Endothelial cell of umbilical vein (primary cell): Measurements from ENCODE around the gene PKN3. TPM values are rescaled to one million over a fixed set of nuclear protein-coding genes. Genes with fewer than 3 reads are reported as not detected.
"Not testable (repeated sequence)": the region's sequence is repeated elsewhere in the genome, so short reads cannot be mapped to it uniquely, and the experiment has no call there.

ENCODE experiments used
- BruUV-seq: library from RNA; stranded (reverse); fragments of 400-500 nt; replicated peaks from 2 replicates; lab custom pipeline; 2021; lab: Mats Ljungman, UMichigan
- CTCF ChIA-PET: fragments of 300-600, 350-600 bp; sonication (Branson Sonifier 250); formaldehyde crosslinking; loops from one replicate; lab custom pipeline; 2021; ENCODE audit warnings: antibody characterized with exemption, inconsistent platforms; lab: Charles Lee
- POLR2A ChIA-PET: fragments of 300-600, 350-600 bp; sonication (Branson Sonifier 250); formaldehyde crosslinking; loops from one replicate; lab custom pipeline; 2021; ENCODE audit warnings: antibody characterized with exemption, inconsistent platforms; lab: Charles Lee
- DNase-seq: peaks from one replicate; pipeline ENCODE4 v3.0.0-alpha.2; 2011; ENCODE audit warnings: low read depth, low spot score
- FAIRE-seq: peaks from 2 replicates; lab custom pipeline; 2011; peaks lifted over from hg19 to GRCh38; lab: Jason Lieb, UNC
- H2AFZ ChIP-seq: 2 replicates; pipeline ENCODE4 v1.6.0; 2012; ENCODE audit warnings: low read depth, low read length, control low read depth, inconsistent platforms
- H3K27ac ChIP-seq: 2 replicates; pipeline ENCODE4 v1.5.1; 2011; ENCODE audit warnings: low read depth, mild to moderate bottlenecking, control low read depth, low read length, moderate library complexity; ENCODE audit not compliant: insufficient read depth
- H3K27me3 ChIP-seq, 2 experiments: 2 replicates each; pipeline versions ENCODE4 v1.6.0 to v1.6.1; 2011; ENCODE audit warnings: low read length in 2 of 2, mixed read lengths in 1 of 2; ENCODE audit not compliant: control insufficient read depth in 2 of 2, insufficient read depth in 2 of 2
- H3K36me3 ChIP-seq, 2 experiments: 2 replicates in 1 of 2; 3 replicates in 1 of 2; pipeline ENCODE4 v1.5.1; 2011; ENCODE audit warnings: low read length in 2 of 2, mild to moderate bottlenecking in 1 of 2, moderate library complexity in 1 of 2; ENCODE audit not compliant: control insufficient read depth in 2 of 2, insufficient read depth in 2 of 2; ENCODE audit errors: extremely low read depth in 1 of 2
- H3K4me1 ChIP-seq: 3 replicates; pipeline ENCODE4 v1.5.1; 2011; ENCODE audit warnings: mild to moderate bottlenecking, low read length; ENCODE audit not compliant: control insufficient read depth, insufficient read depth; ENCODE audit errors: extremely low read depth
- H3K4me2 ChIP-seq: 2 replicates; pipeline ENCODE4 v1.6.1; 2011; ENCODE audit warnings: low read length, control low read depth, mixed read lengths; ENCODE audit not compliant: insufficient read depth
- H3K4me3 ChIP-seq, 3 experiments: fragments of 200-600 bp in 1 of 3; sonication (generic), shearing (Covaris generic) in 1 of 3; replicated peaks in 1 of 3; 2 replicates each; pipeline ENCODE4 v1.5.1; 2011 to 2016; ENCODE audit warnings: control low read depth in 3 of 3, low read length in 3 of 3, mild to moderate bottlenecking in 2 of 3, inconsistent platforms in 1 of 3, low read depth in 1 of 3, moderate library complexity in 1 of 3; ENCODE audit not compliant: insufficient read depth in 1 of 3
- H3K79me2 ChIP-seq: 2 replicates; pipeline ENCODE4 v1.6.0; 2012; ENCODE audit warnings: low read length, inconsistent platforms; ENCODE audit not compliant: control insufficient read depth, insufficient read depth
- H3K9ac ChIP-seq: replicated peaks from 2 replicates; pipeline ENCODE3; 2011; ENCODE audit warnings: low read length, control low read depth; ENCODE audit not compliant: insufficient read depth; ENCODE audit errors: extremely low read depth
- H3K9me1 ChIP-seq: replicated peaks from 3 replicates; pipeline ENCODE4 v1.6.0; 2011; ENCODE audit warnings: mild to moderate bottlenecking, low read length; ENCODE audit not compliant: control insufficient read depth, insufficient read depth; ENCODE audit errors: extremely low read depth
- H3K9me3 ChIP-seq: replicated peaks from 2 replicates; pipeline ENCODE4 v1.5.1; 2012; ENCODE audit warnings: low read length, inconsistent platforms; ENCODE audit not compliant: control insufficient read depth, insufficient read depth
- H4K20me1 ChIP-seq: replicated peaks from 2 replicates; pipeline ENCODE3; 2011; ENCODE audit warnings: mild to moderate bottlenecking, low read length; ENCODE audit not compliant: control insufficient read depth, insufficient read depth; ENCODE audit errors: extremely low read depth
- CTCF ChIP-seq, 2 donors: IDR thresholded peaks; 1 replicate in 1 of 2; 2 replicates in 1 of 2; pipeline ENCODE4 v1.5.1; 2011; ENCODE audit warnings: low read length in 2 of 2, mild to moderate bottlenecking in 2 of 2, moderate library complexity in 2 of 2, control low read depth in 1 of 2, inconsistent platforms in 1 of 2, low read depth in 1 of 2; ENCODE audit not compliant: insufficient read depth in 1 of 2; ENCODE audit errors: extremely low read depth in 1 of 2
- EZH2 ChIP-seq: IDR thresholded peaks from 2 replicates; pipeline ENCODE4 v1.6.1; 2012; ENCODE audit warnings: borderline replicate concordance, low read depth, mild to moderate bottlenecking, moderate library complexity, low read length, inconsistent platforms; ENCODE audit not compliant: severe bottlenecking
- FOS ChIP-seq: IDR thresholded peaks from 2 replicates; pipeline ENCODE4 v1.6.1; 2011; ENCODE audit warnings: mild to moderate bottlenecking, low read length, moderate library complexity, borderline replicate concordance; ENCODE audit not compliant: insufficient read depth
- GATA2 ChIP-seq: IDR thresholded peaks from 2 replicates; pipeline ENCODE4 v1.7.0; 2011; ENCODE audit warnings: low read depth, mild to moderate bottlenecking, moderate library complexity, mixed read lengths, low read length; ENCODE audit not compliant: insufficient read length, insufficient read depth
- JUN ChIP-seq: IDR thresholded peaks from 2 replicates; pipeline ENCODE4 v1.6.1; 2011; ENCODE audit warnings: borderline replicate concordance, low read depth; ENCODE audit not compliant: insufficient read length, insufficient read depth
- MYC ChIP-seq: IDR thresholded peaks from one replicate; pipeline ENCODE4 v1.6.1; 2011; ENCODE audit warnings: mild to moderate bottlenecking, low read depth, low read length
- POLR2A ChIP-seq: IDR thresholded peaks from 2 replicates; pipeline ENCODE4 v1.6.1; 2012; ENCODE audit warnings: low read depth, mild to moderate bottlenecking, control low read depth, low read length
- POLR2AphosphoS5 ChIP-seq: IDR thresholded peaks from 2 replicates; pipeline ENCODE4 v1.6.1; 2012; ENCODE audit warnings: low read depth, mild to moderate bottlenecking, control low read depth, low read length, moderate library complexity; ENCODE audit not compliant: insufficient read depth
- dilution Hi-C: fragments of 300-500 bp; cut with MboI; formaldehyde crosslinking; loops from one replicate; pipeline ENCODE4 v1.15.0; 2019; ENCODE audit warnings: low sequenced_read_pairs; ENCODE audit not compliant: extremely low pct_ligation_motif_present
- intact Hi-C: fragments of 100-400 bp; cut with micrococcal nuclease; formaldehyde crosslinking; loops from one replicate; pipeline ENCODE4 v1.10.0; 2022
- polyA plus RNA-seq, 4 experiments: library from polyadenylated mRNA; depleted of rRNA in 3 of 4; stranded (reverse) in 3 of 4; unstranded in 1 of 4; fragments of >200 nt; gene quantifications; 2 replicates each; pipeline versions ENCODE4 v1.2.1 to v1.2.3, GENCODE V29; 2011 to 2012; ENCODE audit warnings: missing spikeins in 1 of 4
- total RNA-seq: library from RNA; stranded (reverse); gene quantifications from 2 replicates; pipeline ENCODE4 v1.2.3, GENCODE V29; 2021
- TF ChIP-seq, protein P1 (sequence below): IDR thresholded peaks from 2 replicates; pipeline ENCODE4 v1.6.1; 2011; ENCODE audit not compliant: insufficient read depth, insufficient read length

PKN3 gene
- total and polyA plus RNA-seq, 2 donors (not counting 3 experiments of a cell fraction or from before 2014, with no cell fraction given), result 29.5 to 40.4 TPM

DNA sequence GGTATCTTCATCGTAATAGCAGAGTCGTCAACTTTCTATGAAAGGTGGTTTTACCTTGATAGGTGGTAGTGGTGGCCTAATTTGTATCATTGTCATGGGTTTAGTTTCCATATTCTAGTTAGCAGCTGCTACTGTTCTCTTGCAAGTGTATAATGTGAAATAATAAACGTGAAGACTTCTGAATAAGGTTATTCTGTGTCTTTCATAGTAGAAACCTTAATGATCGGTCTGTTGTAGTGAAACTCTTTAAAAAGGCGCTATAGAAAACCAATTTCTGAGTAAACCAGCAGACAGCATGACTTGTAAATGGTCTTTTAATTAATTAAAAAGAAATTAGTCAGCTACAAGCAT is 11.6 kb upstream of the PKN3 start:
- H2AFZ ChIP-seq, result no peak overlapping the region
- DNase-seq (no peak), FAIRE-seq (no peak)
- intact Hi-C loops, result no loop called here
- H3K9me3 ChIP-seq, result no peaks in the 10 kb centered on the region
- no TSS peak for BruUV-seq
- peak overlapping the region; percentile 81 for H3K9ac ChIP-seq
- peaks cover 5% of the 10 kb centered on the region for H4K20me1 ChIP-seq
- no peak for TF ChIP-seq EZH2
- TF ChIP-seq MYC, result no peak
- no peak for TF ChIP-seq POLR2AphosphoS5
- no peak for TF ChIP-seq FOS
- no peak for TF ChIP-seq POLR2A
- TF ChIP-seq JUN, result no peak
- TF ChIP-seq GATA2, result no peak
- TF ChIP-seq, protein P1, sequence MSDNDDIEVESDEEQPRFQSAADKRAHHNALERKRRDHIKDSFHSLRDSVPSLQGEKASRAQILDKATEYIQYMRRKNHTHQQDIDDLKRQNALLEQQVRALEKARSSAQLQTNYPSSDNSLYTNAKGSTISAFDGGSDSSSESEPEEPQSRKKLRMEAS, result no peak
- TF ChIP-seq CTCF (IDR thresholded peaks at IDR 0.05; ENCODE audit: extremely low read depth in 1 of 2, insufficient read depth in 1 of 2, low read depth in 1 of 2, low read length in 2 of 2), result no peak
- peaks cover 17 to 22% of the 10 kb centered on the region in 2 experiments for H3K36me3 ChIP-seq
- ChIA-PET POLR2A (no interaction called here), CTCF (interaction anchor here (1.7 to 2.0 kb wide), 2 partner anchors 11 to 12 kb away, joined by 6 to 8 read pairs; partner anchors contain the start of gene PKN3)
- no peaks in the 10 kb centered on the region for H3K9me1 ChIP-seq
- peaks cover 12% of the 10 kb centered on the region for H3K4me1 ChIP-seq
- peak overlapping the region; percentile 39 for H3K27ac ChIP-seq
- peak overlapping the region; percentile 50 to 79 (median 78) for H3K4me3 ChIP-seq
- dilution Hi-C loops, result no loop called here
- peaks cover 48% of the 10 kb centered on the region for H3K79me2 ChIP-seq
- H3K27me3 ChIP-seq, result no peaks in the 10 kb centered on the region
- peak overlapping the region; percentile 95 for H3K4me2 ChIP-seq

DNA sequence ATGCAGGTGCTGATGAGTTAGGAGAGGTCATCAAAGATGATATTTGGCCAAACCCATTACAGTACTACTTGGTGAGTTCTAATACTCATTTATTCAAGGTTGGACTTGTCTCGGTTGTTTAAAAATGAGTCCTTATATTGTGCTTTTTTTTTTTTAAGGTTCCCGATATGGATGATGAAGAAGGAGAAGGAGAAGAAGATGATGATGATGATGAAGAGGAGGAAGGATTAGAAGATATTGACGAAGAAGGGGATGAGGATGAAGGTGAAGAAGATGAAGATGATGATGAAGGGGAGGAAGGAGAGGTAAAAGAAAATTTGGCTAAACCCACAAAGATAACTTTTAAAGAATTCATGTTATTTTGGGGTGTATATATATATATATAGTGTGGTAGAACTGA is 8.6 kb upstream of the PKN3 start:
- H4K20me1 ChIP-seq, H3K27me3 ChIP-seq, DNase-seq, H2AFZ ChIP-seq, H3K4me2 ChIP-seq, dilution Hi-C loops, BruUV-seq, H3K9me1 ChIP-seq, H3K9ac ChIP-seq, H3K9me3 ChIP-seq, FAIRE-seq, H3K27ac ChIP-seq, H3K4me1 ChIP-seq, POLR2A ChIA-PET, H3K4me3 ChIP-seq, intact Hi-C loops: not testable (repeated sequence)
- CTCF ChIA-PET, result interaction anchor here (1.8 to 2.1 kb wide), 2 partner anchors 9 to 58 kb away, joined by 5 to 12 read pairs; partner anchors contain the start of gene PKN3
- Histone ChIP-seq H3K36me3 (peaks cover 19 to 32% of the 10 kb centered on the region in 2 experiments), H3K79me2 (peaks cover 50% of the 10 kb centered on the region)
